Suppressor macrophage (primary cell): ENCODE data around the gene SCN8A.

Source experiments
- DNase-seq, 4 experiments: peaks; one replicate each; pipeline ENCODE4 v3.0.0-alpha.2; 2020 to 2022

SCN8A gene

GRCh38 chr12:51836827-51837173 lies 245.8 kb downstream of the SCN8A start:
- no peak for DNase-seq

- no peak for DNase-seq
Observed at GRCh38 chr12:51837286-51837685, 246.3 kb downstream of the SCN8A start.

- no peak for DNase-seq
Observed at GRCh38 chr12:51838036-51838435, 247.0 kb downstream of the SCN8A start.

- DNase-seq, result peak in 1 of 4 experiments; percentile 41
Observed at GRCh38 chr12:51838762-51839161, 247.7 kb downstream of the SCN8A start.

GRCh38 chr12:51839310-51839947 lies 248.4 kb downstream of the SCN8A start:
- peak in 1 of 4 experiments; percentile 17 for DNase-seq

GRCh38 chr12:51840966-51841365 lies 249.9 kb downstream of the SCN8A start:
- no peak for DNase-seq

- no peak for DNase-seq
Observed at GRCh38 chr12:51841727-51842126, 250.7 kb downstream of the SCN8A start.

- no peak for DNase-seq
Observed at GRCh38 chr12:51844854-51845253, 253.8 kb downstream of the SCN8A start.

GRCh38 chr12:51845482-51845881 lies 254.4 kb downstream of the SCN8A start:
- DNase-seq, result no peak

- DNase-seq, result no peak
Observed at GRCh38 chr12:51846271-51846691, 255.2 kb downstream of the SCN8A start.

GRCh38 chr12:51846911-51847642 lies 256.0 kb downstream of the SCN8A start:
- DNase-seq, result peak in 2 of 4 experiments; percentile 46 to 55

GRCh38 chr12:51847643-51848325 lies 256.8 kb downstream of the SCN8A start:
- no peak for DNase-seq

- no peak for DNase-seq
Observed at GRCh38 chr12:51848326-51848727, 257.3 kb downstream of the SCN8A start, which contains the start of gene FIGNL2. TSS of gene FIGNL2 (minus strand) at chr12:51848718. CDS start at chr12:51822413, 26,305 bp downstream.

GRCh38 chr12:51848841-51849735 lies 258.1 kb downstream of the SCN8A start:
- DNase-seq, result no peak

- DNase-seq, result no peak
Observed at GRCh38 chr12:51850081-51850964, 259.3 kb downstream of the SCN8A start.

- no peak for DNase-seq
Observed at GRCh38 chr12:51850965-51851299, 259.9 kb downstream of the SCN8A start.

- DNase-seq, result peak in 3 of 4 experiments; percentile 15 to 55 (median 38)
Observed at GRCh38 chr12:51851413-51852124, 260.5 kb downstream of the SCN8A start.

- peak in 2 of 4 experiments; percentile 41 to 45 for DNase-seq
Observed at GRCh38 chr12:51852404-51853137, 261.5 kb downstream of the SCN8A start.

- no peak for DNase-seq
Observed at GRCh38 chr12:51855586-51856428, 264.8 kb downstream of the SCN8A start.
